ENCODE data around the gene DNAJA3.

The DNAJA3 gene

DNA sequence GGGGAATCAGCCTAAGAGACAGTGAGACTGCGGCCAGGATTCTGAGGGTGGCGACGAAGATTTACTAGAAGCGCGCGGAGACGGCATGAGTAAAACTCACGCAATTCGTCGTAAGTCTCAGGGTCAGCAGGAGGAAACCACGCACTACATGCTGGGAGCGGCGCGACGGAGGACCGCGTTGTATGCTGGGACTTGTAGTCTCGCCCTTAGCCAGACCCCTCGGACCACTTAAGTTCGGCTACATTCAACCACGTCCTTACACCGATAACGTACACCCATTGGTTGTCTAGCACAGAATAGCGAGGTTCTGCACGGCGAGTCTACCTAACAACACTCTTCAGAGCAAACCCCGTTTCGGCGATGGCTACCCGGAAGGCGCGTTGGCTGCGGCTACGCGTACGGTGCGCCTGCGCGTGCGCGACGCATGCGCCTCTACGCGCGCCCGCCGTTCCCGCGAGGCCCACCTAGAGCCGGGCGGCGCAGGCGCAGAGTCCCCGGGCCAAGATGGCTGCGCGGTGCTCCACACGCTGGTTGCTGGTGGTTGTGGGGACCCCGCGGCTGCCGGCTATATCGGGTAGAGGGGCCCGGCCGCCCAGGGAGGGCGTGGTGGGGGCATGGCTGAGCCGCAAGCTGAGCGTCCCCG, at the start of gene DNAJA3:
Gene DNAJA3, plus strand, starts transcription at position 491 of the 643 bp plus-strand sequence. Its CDS starts 14 bp downstream, at position 505.
- peak; percentile 95 for DNase-seq (ENCODE audit: low spot score)

DNA sequence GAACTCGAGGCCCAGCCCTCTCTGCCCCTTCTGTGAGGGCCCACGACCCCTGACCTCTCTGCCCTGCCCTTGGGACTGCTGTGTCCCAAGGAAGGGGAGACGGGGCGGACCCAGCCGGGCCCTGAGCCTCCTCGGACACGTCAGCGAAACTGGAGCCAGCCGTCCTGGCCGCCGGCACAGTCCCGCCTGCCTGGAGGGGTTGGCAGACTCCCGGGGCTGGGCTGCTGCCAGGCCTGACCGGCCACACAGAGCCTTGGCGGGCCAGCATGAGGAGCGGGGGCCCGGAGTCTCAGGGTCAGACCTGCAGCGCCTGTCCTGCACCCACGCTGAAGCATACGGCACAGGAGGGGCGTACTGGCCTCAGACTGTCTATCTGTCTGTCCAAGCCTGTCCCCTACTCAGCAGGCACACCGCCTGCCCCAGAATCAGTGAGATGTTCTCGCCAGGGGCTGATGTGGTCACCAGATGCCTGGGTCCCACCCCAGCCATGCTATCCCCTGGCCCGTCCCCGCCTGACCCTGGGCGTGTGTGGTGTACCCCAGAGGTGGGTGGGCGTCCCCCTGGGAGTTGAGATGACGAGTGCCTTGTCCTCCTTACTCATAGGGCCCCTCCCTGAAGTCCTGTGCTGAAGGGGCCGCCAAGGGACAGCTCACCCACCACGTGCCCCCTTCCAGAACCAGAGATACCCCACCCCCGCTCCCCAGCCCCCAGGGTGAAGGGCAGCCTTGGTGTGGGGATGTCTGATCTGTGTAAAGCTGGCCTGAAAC, 49.4 kb upstream of the DNAJA3 start:
- DNase-seq (ENCODE audit: low spot score) = peak; percentile 64

DNA sequence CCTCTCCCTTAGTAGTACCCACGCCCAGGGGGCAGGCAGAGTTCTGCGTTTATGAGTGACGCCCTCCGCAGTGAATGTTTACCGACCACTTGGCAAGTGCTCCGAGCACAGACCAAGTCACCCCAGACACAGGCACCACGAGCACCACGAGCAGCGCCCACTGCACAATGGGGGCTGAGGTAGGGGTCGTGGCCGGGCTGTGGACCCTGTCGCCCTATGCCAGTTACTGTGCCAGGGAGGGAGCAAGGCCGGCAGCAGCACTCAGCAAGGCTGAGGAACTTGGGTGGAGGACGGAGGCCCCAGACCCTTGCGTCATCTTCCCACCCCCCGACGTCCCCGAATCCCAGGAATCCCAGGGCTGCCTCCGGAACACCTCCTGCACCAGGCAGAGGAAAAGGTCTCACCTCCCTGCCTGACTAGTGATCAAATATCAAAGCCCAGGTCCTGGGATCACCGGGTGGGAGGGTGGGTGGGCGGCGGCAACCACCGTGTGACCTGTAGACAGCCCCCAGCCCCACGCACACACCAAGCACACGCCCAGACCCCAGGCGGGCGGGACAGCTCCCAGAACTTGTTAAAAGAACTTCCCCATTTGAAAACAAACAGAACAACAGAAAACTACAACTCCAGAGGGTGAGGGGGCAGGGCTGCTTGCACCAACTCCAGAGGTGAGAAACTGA, 48.6 kb upstream of the DNAJA3 start:
- no peak for DNase-seq (ENCODE audit: low spot score)

DNA sequence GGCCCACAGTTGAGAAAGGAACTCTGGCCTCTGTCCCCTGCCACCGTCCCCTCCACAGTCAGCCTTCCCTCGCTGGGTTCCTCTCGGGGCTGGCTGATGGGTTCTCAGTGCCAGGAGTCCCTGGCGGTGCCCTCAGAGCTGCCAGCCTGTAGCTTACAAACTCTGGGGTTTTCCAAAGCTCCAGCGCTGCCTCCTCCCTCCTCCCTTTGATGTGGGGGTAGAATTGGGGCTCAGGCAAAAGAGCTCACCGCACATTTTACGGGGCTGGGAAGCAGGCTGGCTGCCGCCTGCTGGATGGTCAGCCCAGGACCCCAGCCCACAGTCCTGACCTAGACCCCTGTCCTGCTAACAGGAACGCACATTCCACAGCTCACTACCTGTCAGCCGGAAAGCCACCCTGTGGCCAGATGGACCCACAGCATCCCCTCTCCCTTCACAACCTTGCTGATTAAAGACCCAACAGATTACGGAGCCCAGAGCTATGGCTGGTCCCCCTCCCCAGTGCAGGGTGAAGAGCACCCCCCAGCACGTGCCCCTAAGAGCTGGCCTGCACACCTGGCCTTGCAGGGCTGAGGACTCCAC, 48.0 kb upstream of the DNAJA3 start:
- no peak for DNase-seq (ENCODE audit: low spot score)

DNA sequence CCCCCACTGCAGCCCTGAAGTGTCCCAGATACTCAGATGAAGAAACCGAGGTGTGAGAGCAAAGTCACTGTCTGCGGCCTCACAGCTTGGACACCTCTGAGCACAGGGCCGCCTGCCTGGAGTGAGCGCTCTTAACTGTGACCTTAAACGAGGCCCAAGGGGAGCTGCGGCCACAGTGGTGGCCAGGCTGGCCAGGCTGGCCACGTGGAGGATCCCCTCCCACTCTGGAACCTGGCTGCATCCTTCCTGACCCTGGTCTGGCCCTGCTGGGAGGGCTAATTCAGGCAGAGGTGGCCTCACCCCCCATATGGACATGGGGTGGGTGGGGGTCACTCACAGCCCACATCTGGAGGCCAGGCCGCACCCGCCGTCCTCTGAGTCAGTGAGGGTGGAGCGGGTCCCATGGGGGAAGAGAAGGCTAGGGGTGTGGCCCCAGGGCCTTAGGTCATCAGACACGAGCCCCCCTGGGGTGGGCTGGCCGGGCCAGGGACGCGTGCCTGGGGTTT, 47.5 kb upstream of the DNAJA3 start:
- no peak for DNase-seq (ENCODE audit: low spot score)

DNA sequence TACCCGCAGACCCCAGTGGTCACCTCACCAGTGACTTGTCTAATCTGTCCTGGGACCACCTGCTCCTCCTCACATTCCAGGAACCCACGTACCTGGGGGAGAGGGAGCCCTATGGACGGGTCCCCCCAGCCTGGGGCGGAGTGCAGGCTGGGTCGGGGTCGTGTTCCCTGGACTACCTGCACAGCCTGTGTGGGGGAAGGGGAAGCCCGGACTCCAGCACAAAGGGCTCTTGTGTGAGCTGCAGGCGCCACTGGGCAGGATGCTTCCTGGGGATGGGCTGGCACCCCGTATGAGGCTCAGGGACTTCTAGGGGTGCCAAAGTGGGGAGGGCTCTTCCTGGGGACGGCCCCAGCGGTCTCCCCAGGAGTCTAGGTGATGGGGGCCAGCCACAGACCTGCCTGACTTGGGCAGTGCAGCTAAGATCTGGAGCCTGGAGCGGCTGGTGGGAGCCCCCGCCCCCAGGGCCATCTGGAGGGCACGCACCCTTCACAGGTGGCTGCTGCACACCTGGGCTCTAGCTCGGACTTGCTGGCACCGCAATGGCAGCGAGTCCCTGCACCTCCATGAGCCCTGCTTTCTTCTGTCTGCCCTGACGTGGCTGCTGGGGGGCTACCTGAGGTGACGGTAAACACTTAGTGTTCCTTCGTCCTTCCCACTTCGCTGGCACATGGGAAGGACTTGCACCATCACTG, 46.5 kb upstream of the DNAJA3 start:
- DNase-seq (ENCODE audit: low spot score) = no peak

DNA sequence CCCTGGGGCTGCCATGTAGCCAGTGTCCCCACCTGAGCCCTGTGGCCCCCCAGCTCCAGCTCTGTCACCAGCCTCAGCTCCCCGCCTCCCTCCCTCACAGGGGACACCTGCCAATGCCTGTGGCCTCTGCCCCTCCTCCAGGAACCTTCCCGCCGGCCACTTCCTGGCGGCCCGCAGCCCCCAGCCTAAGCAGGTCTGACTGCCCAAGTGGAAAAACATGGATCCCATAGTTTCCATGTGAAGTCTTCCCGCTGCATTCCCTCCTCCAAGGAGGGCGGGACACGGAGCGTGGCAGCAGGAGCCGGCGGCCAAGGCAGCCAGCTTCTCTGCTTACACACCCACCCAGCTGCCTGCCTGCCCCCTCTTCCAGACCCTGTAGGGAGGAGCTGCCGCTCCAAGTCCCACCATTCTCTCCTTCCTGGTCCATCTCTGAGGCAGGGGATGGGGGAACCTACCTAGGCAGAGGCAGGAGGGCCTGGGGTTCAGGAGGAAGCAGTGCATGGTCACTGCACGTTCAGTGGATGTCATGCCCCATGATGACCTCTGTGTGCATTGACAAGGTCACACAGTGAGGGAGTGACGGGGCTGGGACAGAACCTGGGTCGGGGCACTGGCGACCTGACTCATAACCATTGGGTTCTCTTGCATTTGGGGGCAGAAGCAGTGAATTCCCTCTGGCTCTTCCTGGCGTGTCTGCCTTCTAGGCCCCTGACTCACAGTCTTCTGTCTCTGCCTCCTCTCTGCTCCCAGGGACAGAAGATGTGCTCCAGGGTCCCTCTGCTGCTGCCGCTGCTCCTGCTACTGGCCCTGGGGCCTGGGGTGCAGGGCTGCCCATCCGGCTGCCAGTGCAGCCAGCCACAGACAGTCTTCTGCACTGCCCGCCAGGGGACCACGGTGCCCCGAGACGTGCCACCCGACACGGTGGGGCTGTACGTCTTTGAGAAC, 45.3 kb upstream of the DNAJA3 start:
- DNase-seq (ENCODE audit: low spot score) = no peak

DNA sequence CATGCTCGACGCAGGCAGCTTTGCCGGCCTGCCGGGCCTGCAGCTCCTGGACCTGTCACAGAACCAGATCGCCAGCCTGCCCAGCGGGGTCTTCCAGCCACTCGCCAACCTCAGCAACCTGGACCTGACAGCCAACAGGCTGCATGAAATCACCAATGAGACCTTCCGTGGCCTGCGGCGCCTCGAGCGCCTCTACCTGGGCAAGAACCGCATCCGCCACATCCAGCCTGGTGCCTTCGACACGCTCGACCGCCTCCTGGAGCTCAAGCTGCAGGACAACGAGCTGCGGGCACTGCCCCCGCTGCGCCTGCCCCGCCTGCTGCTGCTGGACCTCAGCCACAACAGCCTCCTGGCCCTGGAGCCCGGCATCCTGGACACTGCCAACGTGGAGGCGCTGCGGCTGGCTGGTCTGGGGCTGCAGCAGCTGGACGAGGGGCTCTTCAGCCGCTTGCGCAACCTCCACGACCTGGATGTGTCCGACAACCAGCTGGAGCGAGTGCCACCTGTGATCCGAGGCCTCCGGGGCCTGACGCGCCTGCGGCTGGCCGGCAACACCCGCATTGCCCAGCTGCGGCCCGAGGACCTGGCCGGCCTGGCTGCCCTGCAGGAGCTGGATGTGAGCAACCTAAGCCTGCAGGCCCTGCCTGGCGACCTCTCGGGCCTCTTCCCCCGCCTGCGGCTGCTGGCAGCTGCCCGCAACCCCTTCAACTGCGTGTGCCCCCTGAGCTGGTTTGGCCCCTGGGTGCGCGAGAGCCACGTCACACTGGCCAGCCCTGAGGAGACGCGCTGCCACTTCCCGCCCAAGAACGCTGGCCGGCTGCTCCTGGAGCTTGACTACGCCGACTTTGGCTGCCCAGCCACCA, 44.4 kb upstream of the DNAJA3 start:
- DNase-seq (ENCODE audit: low spot score) = no peak

DNA sequence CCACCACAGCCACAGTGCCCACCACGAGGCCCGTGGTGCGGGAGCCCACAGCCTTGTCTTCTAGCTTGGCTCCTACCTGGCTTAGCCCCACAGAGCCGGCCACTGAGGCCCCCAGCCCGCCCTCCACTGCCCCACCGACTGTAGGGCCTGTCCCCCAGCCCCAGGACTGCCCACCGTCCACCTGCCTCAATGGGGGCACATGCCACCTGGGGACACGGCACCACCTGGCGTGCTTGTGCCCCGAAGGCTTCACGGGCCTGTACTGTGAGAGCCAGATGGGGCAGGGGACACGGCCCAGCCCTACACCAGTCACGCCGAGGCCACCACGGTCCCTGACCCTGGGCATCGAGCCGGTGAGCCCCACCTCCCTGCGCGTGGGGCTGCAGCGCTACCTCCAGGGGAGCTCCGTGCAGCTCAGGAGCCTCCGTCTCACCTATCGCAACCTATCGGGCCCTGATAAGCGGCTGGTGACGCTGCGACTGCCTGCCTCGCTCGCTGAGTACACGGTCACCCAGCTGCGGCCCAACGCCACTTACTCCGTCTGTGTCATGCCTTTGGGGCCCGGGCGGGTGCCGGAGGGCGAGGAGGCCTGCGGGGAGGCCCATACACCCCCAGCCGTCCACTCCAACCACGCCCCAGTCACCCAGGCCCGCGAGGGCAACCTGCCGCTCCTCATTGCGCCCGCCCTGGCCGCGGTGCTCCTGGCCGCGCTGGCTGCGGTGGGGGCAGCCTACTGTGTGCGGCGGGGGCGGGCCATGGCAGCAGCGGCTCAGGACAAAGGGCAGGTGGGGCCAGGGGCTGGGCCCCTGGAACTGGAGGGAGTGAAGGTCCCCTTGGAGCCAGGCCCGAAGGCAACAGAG, 43.5 kb upstream of the DNAJA3 start:
- DNase-seq (ENCODE audit: low spot score) = no peak

DNA sequence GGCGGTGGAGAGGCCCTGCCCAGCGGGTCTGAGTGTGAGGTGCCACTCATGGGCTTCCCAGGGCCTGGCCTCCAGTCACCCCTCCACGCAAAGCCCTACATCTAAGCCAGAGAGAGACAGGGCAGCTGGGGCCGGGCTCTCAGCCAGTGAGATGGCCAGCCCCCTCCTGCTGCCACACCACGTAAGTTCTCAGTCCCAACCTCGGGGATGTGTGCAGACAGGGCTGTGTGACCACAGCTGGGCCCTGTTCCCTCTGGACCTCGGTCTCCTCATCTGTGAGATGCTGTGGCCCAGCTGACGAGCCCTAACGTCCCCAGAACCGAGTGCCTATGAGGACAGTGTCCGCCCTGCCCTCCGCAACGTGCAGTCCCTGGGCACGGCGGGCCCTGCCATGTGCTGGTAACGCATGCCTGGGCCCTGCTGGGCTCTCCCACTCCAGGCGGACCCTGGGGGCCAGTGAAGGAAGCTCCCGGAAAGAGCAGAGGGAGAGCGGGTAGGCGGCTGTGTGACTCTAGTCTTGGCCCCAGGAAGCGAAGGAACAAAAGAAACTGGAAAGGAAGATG, 42.8 kb upstream of the DNAJA3 start:
- DNase-seq (ENCODE audit: low spot score) = no peak

DNA sequence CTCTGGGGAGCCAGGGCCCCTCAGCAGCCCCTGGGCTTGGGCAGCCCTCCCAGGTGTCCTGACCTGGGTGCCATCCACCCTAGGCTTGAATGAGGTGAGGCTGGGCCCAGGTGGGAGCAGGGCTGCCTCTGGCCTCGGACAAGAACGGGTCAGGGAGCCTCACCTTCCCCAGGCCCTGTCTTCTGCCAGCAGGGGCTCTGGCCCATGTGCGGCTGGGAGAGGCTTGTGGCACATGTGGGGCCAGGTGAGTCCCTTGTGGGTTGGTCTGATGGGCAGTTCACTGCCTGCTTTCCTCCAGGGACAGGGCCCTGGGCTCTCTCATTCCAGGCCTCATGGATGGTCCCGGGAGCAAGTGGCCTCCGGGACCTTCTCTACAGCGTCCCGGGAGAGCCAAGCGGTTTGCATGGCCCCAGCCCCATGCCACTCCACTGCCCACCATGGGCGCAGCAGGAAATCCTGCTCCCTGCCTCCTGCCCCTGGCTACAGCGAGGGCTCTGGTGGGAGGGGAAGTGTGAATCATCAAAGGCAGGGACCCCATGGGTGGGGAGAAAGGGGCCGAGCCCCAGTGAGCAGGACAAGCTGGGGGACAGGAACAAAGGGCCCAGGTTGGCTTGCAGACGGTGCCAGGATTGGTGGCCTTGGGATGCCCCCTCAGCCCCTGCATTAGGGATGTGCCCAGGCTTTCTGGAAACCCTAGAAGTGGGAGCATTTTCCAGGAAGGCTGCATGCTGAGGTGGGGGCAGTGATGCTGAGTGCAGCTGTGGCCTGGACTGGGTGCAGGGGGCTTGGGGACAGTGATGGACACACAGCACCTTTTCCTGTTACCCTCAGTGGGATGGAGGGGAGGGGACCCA, 41.9 kb upstream of the DNAJA3 start:
- no peak for DNase-seq (ENCODE audit: low spot score)

DNA sequence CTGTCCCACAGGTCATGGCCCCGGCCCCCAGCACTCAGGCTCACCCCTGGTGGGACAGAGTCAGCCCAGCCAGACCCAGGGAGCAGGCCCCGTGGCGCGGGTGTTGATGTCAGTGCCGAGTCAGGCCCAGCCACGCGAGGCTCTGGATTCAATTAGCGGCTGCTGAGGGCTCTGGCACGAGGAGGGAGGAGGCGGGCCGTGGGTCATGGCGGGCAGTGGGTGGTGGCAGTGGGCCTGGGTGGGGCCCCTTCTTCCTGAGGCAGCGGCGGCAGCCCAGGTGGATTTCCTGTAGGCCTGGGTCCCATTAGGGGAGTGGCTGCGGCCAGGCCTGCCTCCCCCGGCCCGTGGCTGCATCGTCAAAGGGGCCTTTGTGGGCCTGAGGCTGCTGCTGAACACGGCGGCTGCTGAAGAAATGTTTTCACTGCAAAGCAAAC, 41.1 kb upstream of the DNAJA3 start:
- DNase-seq (ENCODE audit: low spot score) = no peak

DNA sequence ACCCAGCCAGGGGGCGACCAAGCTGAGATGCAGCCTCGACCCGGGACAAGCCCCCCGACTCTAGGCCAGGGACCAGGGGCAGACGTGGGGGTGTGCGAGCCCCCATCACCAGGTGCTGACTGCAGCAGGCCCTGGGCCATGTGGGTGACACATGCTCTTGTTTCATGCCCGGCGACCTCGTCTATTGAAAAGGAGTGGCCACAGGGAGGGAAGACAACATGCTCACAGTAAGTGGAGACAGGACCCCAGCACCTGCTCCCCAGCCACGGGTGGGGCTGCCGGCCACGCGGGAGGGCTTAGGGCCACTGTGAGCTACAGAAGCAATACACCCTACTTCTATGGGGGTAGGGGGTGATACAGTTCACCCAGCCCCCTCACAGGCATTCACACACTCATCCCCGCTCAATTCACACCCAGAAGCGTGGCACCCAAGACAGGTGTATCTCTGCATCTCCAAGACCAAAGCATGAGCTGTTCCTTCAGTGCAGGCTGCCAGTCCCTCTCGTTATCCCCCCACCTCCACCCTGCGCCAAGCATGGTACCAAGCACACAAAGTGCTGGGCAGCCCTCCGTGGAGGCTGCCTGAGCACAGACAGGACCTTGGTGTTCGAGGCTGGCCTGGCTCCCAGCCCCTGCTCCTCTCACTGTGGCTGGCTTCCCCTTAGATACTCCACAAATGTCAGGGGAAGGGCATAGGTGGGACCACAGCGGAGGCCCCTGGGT, 40.4 kb upstream of the DNAJA3 start:
- DNase-seq (ENCODE audit: low spot score) = no peak

DNA sequence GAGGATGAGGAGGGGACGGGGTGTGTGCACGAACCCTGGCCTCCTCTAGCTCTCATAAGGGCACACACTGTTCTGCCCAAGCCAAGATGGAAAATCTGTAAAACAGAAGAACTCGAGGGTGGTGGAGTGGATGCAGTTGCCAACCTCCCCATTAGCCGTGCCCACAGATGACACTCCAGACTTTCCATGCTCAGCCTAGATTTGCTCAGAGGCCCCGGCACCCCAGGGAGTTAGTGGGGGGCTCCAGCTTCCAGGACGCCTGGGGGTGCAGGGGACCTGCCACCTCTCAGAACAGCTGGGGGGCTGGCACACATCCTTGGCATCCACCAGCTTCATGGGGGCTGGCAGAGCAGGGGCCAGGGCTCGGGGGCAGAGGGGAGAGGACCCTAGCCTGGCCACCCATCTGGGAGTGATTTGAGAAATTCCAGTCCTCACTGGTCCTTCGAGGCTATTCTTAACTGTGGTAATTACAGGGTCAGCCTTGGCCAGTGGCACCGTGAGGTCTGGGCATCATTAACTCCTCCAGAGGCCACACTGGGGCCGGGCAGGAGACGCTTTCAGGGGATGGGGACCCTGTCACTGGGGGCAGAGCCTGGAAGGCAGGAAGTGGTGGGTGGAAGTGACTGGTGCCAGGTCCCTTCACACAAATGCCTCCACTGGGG, 39.7 kb upstream of the DNAJA3 start:
- DNase-seq (ENCODE audit: low spot score) = no peak

DNA sequence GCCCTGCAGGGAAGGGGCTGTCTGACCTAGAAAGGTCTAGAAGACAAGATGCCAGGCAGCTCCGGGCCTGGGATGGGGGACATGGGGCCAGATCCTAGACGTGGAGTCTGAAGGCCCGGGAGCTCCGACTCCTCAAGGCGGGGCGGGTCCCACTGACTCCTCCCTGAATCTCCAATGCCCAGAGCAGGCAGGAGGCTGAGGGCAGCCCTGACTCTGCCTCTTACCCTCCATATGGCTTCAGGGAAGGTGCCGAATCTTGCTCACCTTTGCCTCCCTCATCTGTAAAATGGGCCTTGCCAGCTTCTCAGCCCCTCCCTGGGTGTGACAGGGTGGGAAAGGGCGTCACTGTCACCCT, 39.2 kb upstream of the DNAJA3 start:
- no peak for DNase-seq (ENCODE audit: low spot score)

DNA sequence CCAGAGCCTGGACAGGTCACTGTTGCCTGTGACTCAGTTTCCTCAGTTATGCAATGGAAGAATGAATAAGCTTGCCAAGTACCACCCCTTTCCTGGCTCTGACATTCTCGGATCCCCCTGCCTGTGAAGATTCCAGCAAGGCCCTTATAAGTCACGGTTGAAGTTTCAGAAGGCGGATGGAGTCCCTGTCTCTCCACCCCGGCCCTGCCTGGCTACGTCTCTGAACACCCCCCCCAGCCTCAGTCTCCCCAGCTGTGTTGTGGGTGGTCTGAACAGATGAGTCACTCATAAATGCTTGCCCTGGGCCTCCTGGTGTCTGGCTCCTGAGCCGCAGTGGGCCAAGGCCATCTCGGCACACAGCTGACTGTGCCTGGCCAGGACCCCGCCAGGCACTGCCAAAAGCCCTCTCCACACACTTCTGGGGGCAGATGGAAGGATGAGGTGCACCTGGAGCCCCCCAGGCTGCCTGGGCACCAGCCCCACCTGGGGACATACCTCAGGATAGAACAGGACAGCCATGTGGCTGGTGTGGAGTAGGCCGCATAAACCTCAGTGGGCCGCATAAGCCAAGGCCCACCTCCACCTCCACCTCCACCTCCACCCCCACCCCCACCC, 38.6 kb upstream of the DNAJA3 start:
- DNase-seq (ENCODE audit: low spot score) = no peak
